ENCODE data around the gene PGC. TPM values are rescaled to one million over a fixed set of nuclear protein-coding genes. Genes with fewer than 3 reads are reported as not detected.

PGC gene
- polyA plus RNA-seq, 1 of the 3 experiments (the other 2 are of a cell fraction): not detected

DNA sequence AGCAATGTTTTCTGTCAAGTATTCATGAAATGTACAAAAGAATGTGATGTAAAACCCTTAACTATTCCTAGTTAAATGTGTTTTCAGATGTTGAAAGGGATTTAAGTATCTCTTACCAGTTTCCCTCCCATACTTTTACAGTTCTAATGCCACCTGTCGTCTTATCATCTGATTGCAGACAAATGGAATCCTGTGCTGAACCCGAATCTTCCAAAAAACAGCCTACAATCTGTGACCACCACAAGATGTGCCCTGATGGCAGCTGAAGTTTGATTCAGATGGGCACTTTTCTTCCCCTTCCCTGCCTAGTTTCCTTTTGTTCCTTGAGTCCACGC, 42.2 kb upstream of the PGC start:
- no peaks in the 10 kb centered on the region for H3K9me3 ChIP-seq
- WGBS (ENCODE audit: low lambda C conversion rate): 93% methylated on average over 3 of the region's 3 CpGs
- H3K4me1 ChIP-seq (ENCODE audit: control insufficient read depth in 1 of 2, insufficient read depth in 2 of 2, low read depth in 1 of 2, low read length in 1 of 2): peaks cover 9 to 17% of the 10 kb centered on the region in 2 experiments; a peak in 2 of 4 replicates
- TF ChIP-seq EZH2phosphoT487 (IDR thresholded peaks at IDR 0.05; ENCODE audit: borderline replicate concordance, low read depth) (no peak), CHD2 (IDR thresholded peaks at IDR 0.05; ENCODE audit: low read length, partially characterized antibody) (no peak), POLR2AphosphoS5 (IDR thresholded peaks at IDR 0.05; ENCODE audit: low read depth, low read length) (no peak), MEF2A (IDR thresholded peaks at IDR 0.05; ENCODE audit: borderline replicate concordance, low read depth) (no peak), RXRA (IDR thresholded peaks at IDR 0.05; ENCODE audit: borderline replicate concordance, low read depth) (no peak), FOXM1 (IDR thresholded peaks at IDR 0.05; ENCODE audit: low read depth) (no peak)
- TF ChIP-seq, protein P1, sequence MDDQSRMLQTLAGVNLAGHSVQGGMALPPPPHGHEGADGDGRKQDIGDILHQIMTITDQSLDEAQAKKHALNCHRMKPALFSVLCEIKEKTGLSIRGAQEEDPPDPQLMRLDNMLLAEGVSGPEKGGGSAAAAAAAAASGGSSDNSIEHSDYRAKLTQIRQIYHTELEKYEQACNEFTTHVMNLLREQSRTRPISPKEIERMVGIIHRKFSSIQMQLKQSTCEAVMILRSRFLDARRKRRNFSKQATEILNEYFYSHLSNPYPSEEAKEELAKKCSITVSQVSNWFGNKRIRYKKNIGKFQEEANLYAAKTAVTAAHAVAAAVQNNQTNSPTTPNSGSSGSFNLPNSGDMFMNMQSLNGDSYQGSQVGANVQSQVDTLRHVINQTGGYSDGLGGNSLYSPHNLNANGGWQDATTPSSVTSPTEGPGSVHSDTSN (IDR thresholded peaks at IDR 0.05): no peak
- TF ChIP-seq, protein P2, sequence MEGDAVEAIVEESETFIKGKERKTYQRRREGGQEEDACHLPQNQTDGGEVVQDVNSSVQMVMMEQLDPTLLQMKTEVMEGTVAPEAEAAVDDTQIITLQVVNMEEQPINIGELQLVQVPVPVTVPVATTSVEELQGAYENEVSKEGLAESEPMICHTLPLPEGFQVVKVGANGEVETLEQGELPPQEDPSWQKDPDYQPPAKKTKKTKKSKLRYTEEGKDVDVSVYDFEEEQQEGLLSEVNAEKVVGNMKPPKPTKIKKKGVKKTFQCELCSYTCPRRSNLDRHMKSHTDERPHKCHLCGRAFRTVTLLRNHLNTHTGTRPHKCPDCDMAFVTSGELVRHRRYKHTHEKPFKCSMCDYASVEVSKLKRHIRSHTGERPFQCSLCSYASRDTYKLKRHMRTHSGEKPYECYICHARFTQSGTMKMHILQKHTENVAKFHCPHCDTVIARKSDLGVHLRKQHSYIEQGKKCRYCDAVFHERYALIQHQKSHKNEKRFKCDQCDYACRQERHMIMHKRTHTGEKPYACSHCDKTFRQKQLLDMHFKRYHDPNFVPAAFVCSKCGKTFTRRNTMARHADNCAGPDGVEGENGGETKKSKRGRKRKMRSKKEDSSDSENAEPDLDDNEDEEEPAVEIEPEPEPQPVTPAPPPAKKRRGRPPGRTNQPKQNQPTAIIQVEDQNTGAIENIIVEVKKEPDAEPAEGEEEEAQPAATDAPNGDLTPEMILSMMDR (IDR thresholded peaks at IDR 0.05): no peak
- TF ChIP-seq, protein P3, sequence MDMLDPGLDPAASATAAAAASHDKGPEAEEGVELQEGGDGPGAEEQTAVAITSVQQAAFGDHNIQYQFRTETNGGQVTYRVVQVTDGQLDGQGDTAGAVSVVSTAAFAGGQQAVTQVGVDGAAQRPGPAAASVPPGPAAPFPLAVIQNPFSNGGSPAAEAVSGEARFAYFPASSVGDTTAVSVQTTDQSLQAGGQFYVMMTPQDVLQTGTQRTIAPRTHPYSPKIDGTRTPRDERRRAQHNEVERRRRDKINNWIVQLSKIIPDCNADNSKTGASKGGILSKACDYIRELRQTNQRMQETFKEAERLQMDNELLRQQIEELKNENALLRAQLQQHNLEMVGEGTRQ (IDR thresholded peaks at IDR 0.05; ENCODE audit: borderline replicate concordance, low read depth, low read length): no peak
- POLR2A ChIA-PET: no interaction called here
- H3K79me2 ChIP-seq (ENCODE audit: insufficient read depth): peaks cover 26% of the 10 kb centered on the region
- H3K9me2 ChIP-seq: no peaks in the 10 kb centered on the region
- H3K27me3 ChIP-seq (ENCODE audit: insufficient read depth): no peaks in the 10 kb centered on the region
- H3K4me2 ChIP-seq: peak overlapping the region; percentile 92; the same call in 1 of the 2 replicates
- H3K4me3 ChIP-seq (ENCODE audit: low read depth in 2 of 2, low read length in 1 of 2): no peak overlapping the region
- H3F3A ChIP-seq (replicated peaks; ENCODE audit: insufficient read depth): peaks cover 37% of the 10 kb centered on the region
- H3K27ac ChIP-seq (ENCODE audit: low read depth in 2 of 2, low read length in 1 of 2): no peak overlapping the region
- no peak overlapping the region for H3K9ac ChIP-seq
- peaks cover 31 to 50% of the 10 kb centered on the region in 2 experiments for H3K36me3 ChIP-seq (replicated peaks in 1 of 2; ENCODE audit: control insufficient read depth in 1 of 2, insufficient read depth in 2 of 2, low read length in 1 of 2)
- CTCF ChIA-PET: interaction anchor here (1.3 to 3.9 kb wide), 2 partner anchors 12 to 150 kb away, joined by 3 to 41 read pairs; no protein-coding TSS in a partner anchor
- no peaks in the 10 kb centered on the region for H4K20me1 ChIP-seq (ENCODE audit: insufficient read depth)
- no peak for DNase-seq
- no peak overlapping the region for H2AFZ ChIP-seq (ENCODE audit: low read depth)

DNA sequence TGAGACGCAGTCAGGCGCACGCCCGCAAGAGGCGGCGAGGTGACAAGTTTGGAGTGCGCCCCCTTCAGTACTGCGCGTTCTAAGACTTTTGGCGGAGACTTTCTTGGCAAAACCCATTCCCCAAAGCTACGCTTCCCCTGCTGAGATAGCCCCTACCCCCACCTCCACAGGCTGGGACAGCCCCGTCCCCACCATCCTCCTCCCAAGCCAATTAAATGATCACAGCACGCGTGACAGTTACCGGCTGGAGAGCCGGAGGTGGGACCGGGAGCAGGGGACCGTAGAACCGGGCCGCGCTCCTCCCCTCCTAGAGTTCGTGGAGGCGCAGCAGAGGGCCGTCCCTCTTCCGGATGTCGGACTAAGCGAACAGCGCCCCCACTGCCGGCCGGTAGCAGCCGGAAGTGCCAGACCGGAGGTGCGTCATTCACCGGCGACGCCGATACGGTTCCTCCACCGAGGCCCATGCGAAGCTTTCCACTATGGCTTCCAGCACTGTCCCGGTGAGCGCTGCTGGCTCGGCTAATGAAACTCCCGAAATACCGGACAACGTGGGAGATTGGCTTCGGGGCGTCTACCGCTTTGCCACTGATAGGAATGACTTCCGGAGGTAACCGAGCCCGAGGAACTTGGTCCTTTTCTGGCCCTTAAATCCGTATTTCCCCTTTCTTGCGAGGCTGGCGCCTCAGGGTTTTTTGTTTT, 40.2 kb upstream of the PGC start, which contains the start of gene TOMM6:
TOMM6 (plus strand) TSS at position 476 of the 699 bp plus-strand sequence; CDS start at position 480, 4 bp downstream.
- 0% methylated on average over 32 of the region's 55 CpGs for WGBS (ENCODE audit: low lambda C conversion rate)
- ChIA-PET CTCF (interaction anchor here (0.6 to 8.9 kb wide), 69 partner anchors 9 to 666 kb away, joined by 3 to 118 read pairs (median 6); partner anchors contain the start of genes BYSL, CCND3, MED20 and PGC), POLR2A (interaction anchor here (0.7 to 3.5 kb wide), 4 partner anchors 14 to 134 kb away, joined by 3 to 23 read pairs (median 8); partner anchors contain the start of genes BYSL, MED20 and TFEB)
- H4K20me1 ChIP-seq (ENCODE audit: insufficient read depth): no peaks in the 10 kb centered on the region
- peak within 1 kb of the TSS; percentile 90 to 93 for H3K27ac ChIP-seq (ENCODE audit: low read depth in 2 of 2, low read length in 1 of 2)
- peaks cover 26% of the 10 kb centered on the region for H3K79me2 ChIP-seq (ENCODE audit: insufficient read depth)
- peak within 1 kb of the TSS; percentile 100 for H3K9ac ChIP-seq
- DNase-seq: peak; percentile 91
- peaks cover 34 to 43% of the 10 kb centered on the region in 2 experiments for H3K36me3 ChIP-seq (replicated peaks in 1 of 2; ENCODE audit: control insufficient read depth in 1 of 2, insufficient read depth in 2 of 2, low read length in 1 of 2)
- H2AFZ ChIP-seq (ENCODE audit: low read depth): peak within 1 kb of the TSS; percentile 78; the same call in 1 of the 2 replicates
- no peaks in the 10 kb centered on the region for H3K27me3 ChIP-seq (ENCODE audit: insufficient read depth)
- H3K4me3 ChIP-seq (ENCODE audit: low read depth in 2 of 2, low read length in 1 of 2): peak within 1 kb of the TSS; percentile 66 to 100
- H3K4me1 ChIP-seq (ENCODE audit: control insufficient read depth in 1 of 2, insufficient read depth in 2 of 2, low read depth in 1 of 2, low read length in 1 of 2): peaks cover 9 to 17% of the 10 kb centered on the region in 2 experiments; a peak in 2 of 4 replicates
- no peaks in the 10 kb centered on the region for H3K9me2 ChIP-seq
- H3K4me2 ChIP-seq: peak within 1 kb of the TSS; percentile 92
- no peaks in the 10 kb centered on the region for H3K9me3 ChIP-seq
- H3F3A ChIP-seq (replicated peaks; ENCODE audit: insufficient read depth): peaks cover 34% of the 10 kb centered on the region
- TF ChIP-seq, protein P4, sequence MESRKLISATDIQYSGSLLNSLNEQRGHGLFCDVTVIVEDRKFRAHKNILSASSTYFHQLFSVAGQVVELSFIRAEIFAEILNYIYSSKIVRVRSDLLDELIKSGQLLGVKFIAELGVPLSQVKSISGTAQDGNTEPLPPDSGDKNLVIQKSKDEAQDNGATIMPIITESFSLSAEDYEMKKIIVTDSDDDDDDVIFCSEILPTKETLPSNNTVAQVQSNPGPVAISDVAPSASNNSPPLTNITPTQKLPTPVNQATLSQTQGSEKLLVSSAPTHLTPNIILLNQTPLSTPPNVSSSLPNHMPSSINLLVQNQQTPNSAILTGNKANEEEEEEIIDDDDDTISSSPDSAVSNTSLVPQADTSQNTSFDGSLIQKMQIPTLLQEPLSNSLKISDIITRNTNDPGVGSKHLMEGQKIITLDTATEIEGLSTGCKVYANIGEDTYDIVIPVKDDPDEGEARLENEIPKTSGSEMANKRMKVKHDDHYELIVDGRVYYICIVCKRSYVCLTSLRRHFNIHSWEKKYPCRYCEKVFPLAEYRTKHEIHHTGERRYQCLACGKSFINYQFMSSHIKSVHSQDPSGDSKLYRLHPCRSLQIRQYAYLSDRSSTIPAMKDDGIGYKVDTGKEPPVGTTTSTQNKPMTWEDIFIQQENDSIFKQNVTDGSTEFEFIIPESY (IDR thresholded peaks at IDR 0.05; ENCODE audit: borderline replicate concordance, low read depth): no peak
- TF ChIP-seq SIN3A (IDR thresholded peaks at IDR 0.05; ENCODE audit: borderline replicate concordance, low read depth, low read length): peak; percentile 86
- TF ChIP-seq RAD21 (IDR thresholded peaks at IDR 0.05; ENCODE audit: low read length): peak; percentile 13; the same call in 1 of the 2 replicates
- no peak for TF ChIP-seq FOXM1 (IDR thresholded peaks at IDR 0.05; ENCODE audit: low read depth)
- TF ChIP-seq, protein P1 (IDR thresholded peaks at IDR 0.05): peak; percentile 33; the same call in 1 of the 2 replicates
- TF ChIP-seq, protein P5, sequence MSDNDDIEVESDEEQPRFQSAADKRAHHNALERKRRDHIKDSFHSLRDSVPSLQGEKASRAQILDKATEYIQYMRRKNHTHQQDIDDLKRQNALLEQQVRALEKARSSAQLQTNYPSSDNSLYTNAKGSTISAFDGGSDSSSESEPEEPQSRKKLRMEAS (IDR thresholded peaks at IDR 0.05; ENCODE audit: low read depth): peak; percentile 89; the same call in 1 of the 2 replicates
- no peak for TF ChIP-seq NRF1 (IDR thresholded peaks at IDR 0.05; ENCODE audit: low read depth, low read length)
- TF ChIP-seq MEF2A (IDR thresholded peaks at IDR 0.05; ENCODE audit: borderline replicate concordance, low read depth): no peak
- TF ChIP-seq RXRA (IDR thresholded peaks at IDR 0.05; ENCODE audit: borderline replicate concordance, low read depth): no peak
- TF ChIP-seq MXI1 (IDR thresholded peaks at IDR 0.05; ENCODE audit: low read depth, low read length): peak; percentile 81
- TF ChIP-seq RCOR1 (IDR thresholded peaks at IDR 0.05; ENCODE audit: low read length): no peak
- 0 out of 2 replicates have a peak, but pooled peaks have one; percentile 6 for TF ChIP-seq FOXJ3 (CRISPR knock-in tag; IDR thresholded peaks at IDR 0.05)
